Measurements from ENCODE around the gene ZNF132. TPM values are rescaled to one million over a fixed set of nuclear protein-coding genes. Genes with fewer than 3 reads are reported as not detected.
"Not testable (repeated sequence)": the region's sequence is repeated elsewhere in the genome, so short reads cannot be mapped to it uniquely, and the experiment has no call there.

ZNF132 gene
- total RNA-seq, 4 donors from 2014 or later = 3.0 to 5.1 (median 3.5) TPM

- Histone ChIP-seq H3K27me3 (no peaks in the 10 kb centered on the region), H3K4me3 (no peak overlapping the region), H3K4me1 (peaks cover 0 to 15% (median 10%) of the 10 kb centered on the region in 4 donors), H3K27ac (no peak overlapping the region), H3K9me3 (peaks cover 0 to 3% of the 10 kb centered on the region in 2 donors), H3K36me3 (no peaks in the 10 kb centered on the region)
- intact Hi-C loops (cut with DNase I; ENCODE audit: low total_unique reads) = no loop called here
- in situ Hi-C loops (cut with MboI; ENCODE audit: low pct_ligation_motif_present in 1 of 4, low pct_unique_long_range_greater_than_20kb in 1 of 4, low sequenced_read_pairs in 3 of 4) = no loop called here
- 90% methylated on average over 6 of the region's 6 CpGs; no CpG with 5 or more reads in 1 of the 2 donors for whole genome bisulfite sequencing, 2 donors (ENCODE audit: low coverage in 1 of 2)
- no peak for DNase-seq
- TF ChIP-seq POLR2AphosphoS5 (IDR thresholded peaks at IDR 0.05) (no peak), CTCF (IDR thresholded peaks at IDR 0.05) (no peak), POLR2A (IDR thresholded peaks at IDR 0.05) (no peak), EP300 (IDR thresholded peaks at IDR 0.05; ENCODE audit: low read depth) (no peak)
Observed at GRCh38 chr19:58453743-58454142, 13.8 kb upstream of the ZNF132 start.

- intact Hi-C loops (cut with DNase I; ENCODE audit: low total_unique reads) (no loop called here), in situ Hi-C loops (cut with MboI; ENCODE audit: low pct_ligation_motif_present in 1 of 4, low pct_unique_long_range_greater_than_20kb in 1 of 4, low sequenced_read_pairs in 3 of 4) (no loop called here)
- Histone ChIP-seq H3K27ac (peak within 1 kb of the TSS; percentile 67 to 83 (median 74)), H3K9me3 (peaks cover 0 to 5% of the 10 kb centered on the region in 2 donors), H3K36me3 (no peaks in the 10 kb centered on the region), H3K4me3 (peak within 1 kb of the TSS; percentile 71 to 91 (median 86)), H3K4me1 (peaks cover 0 to 15% (median 10%) of the 10 kb centered on the region in 4 donors), H3K27me3 (no peaks in the 10 kb centered on the region)
- TF ChIP-seq POLR2AphosphoS5 (IDR thresholded peaks at IDR 0.05) = peak; percentile 59 to 80 (median 75)
- TF ChIP-seq EP300 (IDR thresholded peaks at IDR 0.05; ENCODE audit: low read depth) = no peak
- TF ChIP-seq CTCF (IDR thresholded peaks at IDR 0.05) = no peak
- peak; percentile 57 for TF ChIP-seq POLR2A (IDR thresholded peaks at IDR 0.05)
- WGBS, 2 donors (ENCODE audit: low coverage in 1 of 2) = 0% methylated on average over 38 of the region's 79 CpGs; no CpG with 5 or more reads in 1 of the 2 donors
- peak; percentile 96 for DNase-seq
Observed at GRCh38 chr19:58451358-58452101, 11.6 kb upstream of the ZNF132 start, which contains the start of gene ZNF324B. Gene ZNF324B, plus strand, starts transcription at chr19:58451622. Its CDS starts 2,080 bp downstream, at chr19:58453702.

- Histone ChIP-seq H3K4me1 (peaks cover 0 to 15% (median 10%) of the 10 kb centered on the region in 4 donors), H3K4me3 (peak overlapping the region; percentile 15 to 91 (median 78)), H3K27ac (peak overlapping the region; percentile 67 to 83 (median 74)), H3K27me3 (no peaks in the 10 kb centered on the region), H3K36me3 (no peaks in the 10 kb centered on the region), H3K9me3 (peaks cover 0 to 5% of the 10 kb centered on the region in 2 donors)
- DNase-seq = peak; percentile 41
- TF ChIP-seq EP300 (IDR thresholded peaks at IDR 0.05; ENCODE audit: low read depth) = no peak
- TF ChIP-seq POLR2A (IDR thresholded peaks at IDR 0.05) = no peak
- no peak for TF ChIP-seq CTCF (IDR thresholded peaks at IDR 0.05)
- no peak for TF ChIP-seq POLR2AphosphoS5 (IDR thresholded peaks at IDR 0.05)
- intact Hi-C loops (cut with DNase I; ENCODE audit: low total_unique reads) = no loop called here
- 3 to 11% methylated on average over 4 to 11 of the region's 11 CpGs for whole genome bisulfite sequencing, 2 donors (ENCODE audit: low coverage in 1 of 2)
- in situ Hi-C loops (cut with MboI; ENCODE audit: low pct_ligation_motif_present in 1 of 4, low pct_unique_long_range_greater_than_20kb in 1 of 4, low sequenced_read_pairs in 3 of 4) = no loop called here
Observed at GRCh38 chr19:58450856-58451357, 11.0 kb upstream of the ZNF132 start.

GRCh38 chr19:58449980-58450379 lies 10.0 kb upstream of the ZNF132 start:
- H3K36me3 ChIP-seq; DNase-seq; intact Hi-C loops (cut with DNase I; ENCODE audit: low total_unique reads); H3K4me3 ChIP-seq; in situ Hi-C loops (cut with MboI; ENCODE audit: low pct_ligation_motif_present in 1 of 4, low pct_unique_long_range_greater_than_20kb in 1 of 4, low sequenced_read_pairs in 3 of 4); H3K9me3 ChIP-seq; H3K27ac ChIP-seq; H3K27me3 ChIP-seq: not testable (repeated sequence)
- peaks cover 0 to 15% (median 10%) of the 10 kb centered on the region in 4 donors for H3K4me1 ChIP-seq
- 35 to 55% methylated on average over 4 to 5 of the region's 5 CpGs for WGBS, 2 donors (ENCODE audit: low coverage in 1 of 2)

GRCh38 chr19:58448860-58449259 lies 8.9 kb upstream of the ZNF132 start:
- H3K4me3 ChIP-seq; H3K27ac ChIP-seq; in situ Hi-C loops (cut with MboI; ENCODE audit: low pct_ligation_motif_present in 1 of 4, low pct_unique_long_range_greater_than_20kb in 1 of 4, low sequenced_read_pairs in 3 of 4); H3K27me3 ChIP-seq; DNase-seq; intact Hi-C loops (cut with DNase I; ENCODE audit: low total_unique reads); H3K36me3 ChIP-seq; H3K9me3 ChIP-seq: not testable (repeated sequence)
- peaks cover 0 to 15% (median 10%) of the 10 kb centered on the region in 4 donors for H3K4me1 ChIP-seq
- WGBS, 2 donors (ENCODE audit: low coverage in 1 of 2) = 79 to 82% methylated on average over 2 to 3 of the region's 3 CpGs

- H3K4me3 ChIP-seq; H3K27me3 ChIP-seq; DNase-seq; H3K36me3 ChIP-seq; in situ Hi-C loops (cut with MboI; ENCODE audit: low pct_ligation_motif_present in 1 of 4, low pct_unique_long_range_greater_than_20kb in 1 of 4, low sequenced_read_pairs in 3 of 4); intact Hi-C loops (cut with DNase I; ENCODE audit: low total_unique reads); H3K27ac ChIP-seq: not testable (repeated sequence)
- peaks cover 0 to 15% (median 10%) of the 10 kb centered on the region in 4 donors for H3K4me1 ChIP-seq
- WGBS, 2 donors (ENCODE audit: low coverage in 1 of 2) = 80 to 91% methylated on average over 1 to 7 of the region's 7 CpGs
- peaks cover 8 to 14% of the 10 kb centered on the region in 2 donors for H3K9me3 ChIP-seq
Observed at GRCh38 chr19:58442986-58443385, 3.0 kb upstream of the ZNF132 start.
